GM23248 (cell line): ENCODE measurements around the gene ERC1.

Experiments
- EZH2 ChIP-seq: fragments of 200-600 bp; sonication (generic); IDR thresholded peaks from 2 replicates; pipeline ENCODE4 v1.6.1; 2018; ENCODE audit warnings: antibody characterized with exemption, mild to moderate bottlenecking; ENCODE audit not compliant: insufficient read depth, poor library complexity, severe bottlenecking
- EZH2phosphoT487 ChIP-seq: fragments of 200-600 bp; sonication (generic); IDR thresholded peaks from 2 replicates; pipeline ENCODE4 v1.6.1; 2018; ENCODE audit warnings: antibody characterized with exemption, moderate library complexity, mild to moderate bottlenecking, low read depth; ENCODE audit not compliant: insufficient read depth

GRCh38 chr12:1398673-1399072, 407.6 kb downstream of the ERC1 start:
- TF ChIP-seq EZH2, result no peak
- no peak for TF ChIP-seq EZH2phosphoT487
